Measurements from ENCODE around the gene CCSER1. TPM values are rescaled to one million over a fixed set of nuclear protein-coding genes. Genes with fewer than 3 reads are reported as not detected.

Gene CCSER1
- total RNA-seq, 2 donors from 2014 or later: 1.5 to 2.7 TPM

GRCh38 chr4:90126805-90127204 is 389 bp upstream of the CCSER1 start:
- DNase-seq (ENCODE audit: low spot score): no peak
- no peaks in the 10 kb centered on the region for H3K9me3 ChIP-seq
- no peaks in the 10 kb centered on the region for H3K36me3 ChIP-seq
- no peaks in the 10 kb centered on the region for H3K27me3 ChIP-seq (replicated peaks; ENCODE audit: insufficient read depth)
- no peak for TF ChIP-seq CTCF (IDR thresholded peaks at IDR 0.05)
- peak overlapping the region; percentile 86 for H3K4me3 ChIP-seq
- H3K4me1 ChIP-seq (ENCODE audit: control insufficient read depth in 1 of 2, low read depth in 2 of 2): peaks cover 0 to 8% of the 10 kb centered on the region in 2 donors
- no peak overlapping the region for H3K27ac ChIP-seq
- ATAC-seq (ENCODE audit: insufficient number of reproducible peaks, low FRiP score, low read depth): no peak

DNA sequence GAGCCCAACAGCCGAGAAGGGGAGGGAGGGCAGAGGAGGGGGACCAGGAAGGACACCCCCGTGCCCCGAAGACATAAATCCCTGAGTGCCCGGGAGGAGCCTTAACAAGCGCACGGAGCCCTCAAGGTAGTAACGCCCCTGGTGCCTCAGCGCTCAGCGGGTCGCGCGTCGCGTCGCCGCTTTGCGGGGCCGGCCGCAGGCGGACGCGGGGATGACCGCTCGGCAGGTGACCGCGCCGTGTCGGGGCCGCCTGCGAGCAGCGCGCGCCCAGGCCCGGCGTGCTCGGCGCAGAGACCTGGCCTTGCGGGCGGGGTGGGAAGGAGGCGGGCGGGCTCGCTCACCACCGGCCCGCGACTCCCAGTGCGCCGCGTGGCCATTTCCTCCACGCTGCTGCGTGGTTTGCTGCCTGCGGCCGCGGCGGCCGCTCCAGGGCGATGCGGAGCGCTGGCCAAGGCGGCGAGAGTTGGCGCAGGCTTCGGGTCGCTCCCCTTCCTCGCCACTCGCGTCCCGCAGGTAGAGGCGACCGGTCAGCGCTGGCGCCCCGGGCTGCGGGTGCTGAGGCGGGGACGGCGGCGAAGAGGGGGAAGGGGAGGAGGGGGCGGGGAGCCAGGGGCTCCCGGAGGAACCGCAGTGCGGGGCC is 632 bp downstream of the CCSER1 start:
- no peaks in the 10 kb centered on the region for H3K27me3 ChIP-seq (replicated peaks; ENCODE audit: insufficient read depth)
- no peak for TF ChIP-seq CTCF (IDR thresholded peaks at IDR 0.05)
- ATAC-seq (ENCODE audit: insufficient number of reproducible peaks, low FRiP score, low read depth): no peak
- no peaks in the 10 kb centered on the region for H3K9me3 ChIP-seq
- H3K27ac ChIP-seq: no peak overlapping the region
- DNase-seq (ENCODE audit: low spot score): no peak
- peaks cover 0 to 8% of the 10 kb centered on the region in 2 donors for H3K4me1 ChIP-seq (ENCODE audit: control insufficient read depth in 1 of 2, low read depth in 2 of 2)
- no peaks in the 10 kb centered on the region for H3K36me3 ChIP-seq
- peak overlapping the region; percentile 86 for H3K4me3 ChIP-seq

- Histone ChIP-seq H3K27ac (no peak overlapping the region), H3K36me3 (no peaks in the 10 kb centered on the region), H3K4me3 (peak overlapping the region; percentile 86), H3K27me3 (replicated peaks; ENCODE audit: insufficient read depth) (no peaks in the 10 kb centered on the region), H3K9me3 (no peaks in the 10 kb centered on the region), H3K4me1 (ENCODE audit: control insufficient read depth in 1 of 2, low read depth in 2 of 2) (peaks cover 0 to 8% of the 10 kb centered on the region in 2 donors)
- no peak for TF ChIP-seq CTCF (IDR thresholded peaks at IDR 0.05)
- ATAC-seq (ENCODE audit: insufficient number of reproducible peaks, low FRiP score, low read depth): no peak
- DNase-seq (ENCODE audit: low spot score): no peak
Measured at GRCh38 chr4:90128961-90129495, 1.8 kb downstream of the CCSER1 start.

DNA sequence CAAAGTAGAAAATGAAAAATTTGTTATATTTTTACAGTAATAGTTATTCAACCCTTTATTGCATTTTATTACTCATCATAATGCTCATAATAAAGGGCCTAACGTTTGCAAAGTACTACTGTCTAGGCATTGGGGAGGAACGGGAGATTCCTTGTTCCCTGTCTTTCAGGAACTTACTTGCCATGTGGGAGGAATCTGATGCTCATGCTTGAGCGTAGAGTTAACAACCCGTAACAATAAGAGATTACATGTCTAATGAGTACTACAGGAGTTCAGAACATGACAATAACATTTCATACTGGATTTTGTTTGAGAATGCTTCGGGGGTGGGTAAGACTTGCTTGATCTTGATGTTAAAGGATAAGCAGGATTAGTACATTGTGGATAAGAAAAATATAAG is 2.9 kb downstream of the CCSER1 start:
- DNase-seq (ENCODE audit: low spot score) (no peak), ATAC-seq (ENCODE audit: insufficient number of reproducible peaks, low FRiP score, low read depth) (no peak)
- peaks cover 0 to 8% of the 10 kb centered on the region in 2 donors for H3K4me1 ChIP-seq (ENCODE audit: control insufficient read depth in 1 of 2, low read depth in 2 of 2)
- no peaks in the 10 kb centered on the region for H3K36me3 ChIP-seq
- TF ChIP-seq CTCF (IDR thresholded peaks at IDR 0.05): no peak
- H3K4me3 ChIP-seq: no peak overlapping the region
- no peak overlapping the region for H3K27ac ChIP-seq
- no peaks in the 10 kb centered on the region for H3K27me3 ChIP-seq (replicated peaks; ENCODE audit: insufficient read depth)
- H3K9me3 ChIP-seq: no peaks in the 10 kb centered on the region

DNA sequence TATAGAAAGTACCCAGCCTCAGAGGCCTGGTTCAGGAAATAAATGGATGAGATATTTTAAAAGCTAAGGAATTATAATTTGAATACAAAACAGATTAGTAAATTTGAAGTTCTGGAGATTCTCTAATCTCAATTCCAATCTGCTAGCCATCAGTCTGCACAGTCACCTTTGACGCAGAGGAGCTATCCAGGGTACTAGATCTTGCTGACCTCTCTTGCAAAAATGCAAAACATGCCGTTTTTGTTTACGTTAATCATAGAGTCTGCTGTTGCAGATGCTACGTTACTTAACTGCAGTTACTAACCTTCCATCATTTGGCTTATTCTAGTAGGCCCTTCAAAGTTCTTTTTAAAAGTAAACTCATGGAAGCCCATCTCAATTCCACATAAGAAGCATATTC is 10.4 kb downstream of the CCSER1 start:
- no peak for TF ChIP-seq CTCF (IDR thresholded peaks at IDR 0.05)
- Histone ChIP-seq H3K27me3 (replicated peaks; ENCODE audit: insufficient read depth) (no peaks in the 10 kb centered on the region), H3K36me3 (no peaks in the 10 kb centered on the region), H3K9me3 (no peaks in the 10 kb centered on the region), H3K27ac (no peak overlapping the region), H3K4me3 (no peak overlapping the region), H3K4me1 (ENCODE audit: control insufficient read depth in 1 of 2, low read depth in 2 of 2) (no peaks in the 10 kb centered on the region)
- no peak for ATAC-seq (ENCODE audit: insufficient number of reproducible peaks, low FRiP score, low read depth)
- DNase-seq (ENCODE audit: low spot score): no peak

Data from thoracic aorta (tissue), 2 donors.